GM19328 (cell line): ENCODE measurements around the gene LSM3.

ENCODE experiments used
- ATAC-seq: cut with Tn5 transposase; IDR thresholded peaks from one replicate; pipeline ENCODE4 v1.9.1; 2021; ENCODE audit warnings: mild to moderate bottlenecking, moderate library complexity; ENCODE audit not compliant: unreplicated experiment

LSM3 gene

GRCh38 chr3:14188041-14188754, 9.6 kb downstream of the LSM3 start:
- ATAC-seq: no peak

- ATAC-seq: no peak
Observed at GRCh38 chr3:14194865-14195264, 16.2 kb downstream of the LSM3 start.

DNA sequence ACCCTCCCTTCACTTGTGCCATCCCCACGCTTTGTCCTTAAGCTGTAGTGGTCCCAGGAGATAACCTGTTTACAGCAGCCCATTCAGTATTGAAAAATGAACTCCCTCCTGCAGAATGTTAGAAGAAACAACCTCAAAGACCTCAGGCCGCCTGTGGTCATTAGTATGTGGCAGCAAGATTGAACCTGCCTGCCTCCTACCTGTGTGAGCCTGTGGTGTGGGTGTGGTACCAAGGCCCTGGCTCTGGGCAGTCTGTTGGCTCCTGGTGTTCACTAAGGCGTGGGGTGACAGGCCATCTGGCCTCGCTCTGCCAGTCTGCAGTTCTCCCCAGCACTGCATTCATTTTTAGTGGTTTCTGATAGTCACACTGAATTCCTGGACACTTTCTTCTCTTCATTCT, 21.0 kb downstream of the LSM3 start:
- no peak for ATAC-seq

DNA sequence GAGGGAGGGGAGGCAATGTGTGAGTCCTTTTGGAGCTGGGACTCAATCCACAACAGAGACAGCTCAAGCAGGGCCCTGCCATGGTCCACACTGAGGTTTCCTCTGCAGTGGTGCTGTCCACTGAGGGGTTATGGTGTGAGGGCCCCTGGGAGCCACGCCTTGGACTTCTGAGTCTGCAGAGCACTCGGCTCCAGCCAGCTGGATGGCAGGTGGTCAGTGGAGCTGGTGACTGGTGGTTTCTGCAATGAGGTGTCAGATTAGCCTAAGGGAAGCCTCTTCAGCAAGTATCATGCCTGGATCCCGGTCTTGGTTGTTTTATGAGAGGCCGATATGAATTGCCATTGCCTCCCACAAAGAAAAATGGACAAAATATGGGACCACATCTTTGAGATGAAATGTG, 21.7 kb downstream of the LSM3 start:
- ATAC-seq: no peak

- no peak for ATAC-seq
Observed at GRCh38 chr3:14200841-14201240, 22.2 kb downstream of the LSM3 start.

- no peak for ATAC-seq
Observed at GRCh38 chr3:14201940-14202684, 23.5 kb downstream of the LSM3 start.

- ATAC-seq: no peak
Observed at GRCh38 chr3:14202874-14203520, 24.4 kb downstream of the LSM3 start.

- ATAC-seq: no peak
Observed at GRCh38 chr3:14203521-14204079, 25.0 kb downstream of the LSM3 start.

DNA sequence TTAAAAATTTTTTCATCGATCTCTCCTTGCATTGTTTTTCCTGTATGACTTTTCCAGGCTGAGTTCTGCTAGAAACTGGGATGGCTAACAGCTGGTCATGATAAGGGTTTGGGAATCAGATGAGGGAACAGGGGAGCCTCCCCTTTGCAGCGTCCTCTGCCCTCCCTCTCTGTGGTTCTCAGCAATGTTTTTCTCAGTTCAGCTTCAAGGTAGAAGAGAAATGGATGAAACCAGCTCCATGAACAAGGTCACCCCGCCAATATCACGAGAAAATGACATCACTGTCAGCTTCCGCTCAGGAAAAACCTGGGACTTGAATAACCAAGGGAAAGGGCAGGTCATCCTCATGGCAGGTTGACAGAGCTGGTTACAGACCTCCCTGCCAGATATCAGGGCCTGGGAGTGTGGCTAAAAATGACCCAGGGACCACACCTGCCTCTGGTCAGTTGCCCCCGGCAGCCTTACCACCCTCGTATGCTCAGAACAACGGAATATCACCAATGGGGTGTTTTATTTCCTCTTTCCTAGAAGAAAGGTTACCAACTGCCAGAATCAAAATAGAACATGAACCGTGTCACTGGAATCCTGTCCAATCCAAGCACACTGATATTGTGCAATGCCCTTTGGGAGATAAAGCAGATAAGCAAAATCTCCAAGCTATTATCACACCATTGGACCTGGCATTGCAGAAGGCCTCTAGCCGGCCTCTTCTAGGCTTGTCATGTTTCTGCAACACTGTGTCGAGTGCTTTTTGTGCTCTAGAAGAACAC, 26.1 kb downstream of the LSM3 start:
- ATAC-seq: no peak

DNA sequence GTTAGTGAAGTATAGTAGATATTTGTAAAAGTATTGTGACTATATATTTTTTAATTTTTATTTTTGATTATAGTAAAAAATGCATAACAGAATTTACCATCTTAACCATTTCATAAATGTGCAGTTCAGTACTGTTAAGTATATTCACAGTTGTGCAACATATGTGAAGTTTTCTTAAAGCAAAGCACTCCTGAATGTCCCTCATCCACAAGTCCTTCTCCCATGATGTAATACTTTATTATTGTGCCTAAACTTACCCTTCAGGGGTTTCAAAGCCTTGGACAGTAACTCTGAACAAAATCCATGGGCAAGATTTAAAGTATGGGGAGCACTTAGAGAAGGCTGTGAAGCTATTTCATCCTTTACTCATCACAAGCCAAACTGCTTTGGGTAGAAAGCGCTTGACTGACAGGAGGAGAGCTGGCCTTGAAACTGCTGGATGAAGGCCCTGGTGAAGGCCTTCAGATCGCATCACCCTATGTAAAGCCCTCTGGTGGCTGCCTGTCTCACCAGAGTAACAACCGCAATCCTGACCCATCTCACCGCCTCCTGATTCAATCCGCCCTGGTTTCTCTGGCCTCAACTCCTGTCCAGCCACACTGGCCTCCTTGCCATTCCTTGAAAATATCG, 28.0 kb downstream of the LSM3 start:
- no peak for ATAC-seq

GRCh38 chr3:14208168-14208567, 29.6 kb downstream of the LSM3 start:
- no peak for ATAC-seq

DNA sequence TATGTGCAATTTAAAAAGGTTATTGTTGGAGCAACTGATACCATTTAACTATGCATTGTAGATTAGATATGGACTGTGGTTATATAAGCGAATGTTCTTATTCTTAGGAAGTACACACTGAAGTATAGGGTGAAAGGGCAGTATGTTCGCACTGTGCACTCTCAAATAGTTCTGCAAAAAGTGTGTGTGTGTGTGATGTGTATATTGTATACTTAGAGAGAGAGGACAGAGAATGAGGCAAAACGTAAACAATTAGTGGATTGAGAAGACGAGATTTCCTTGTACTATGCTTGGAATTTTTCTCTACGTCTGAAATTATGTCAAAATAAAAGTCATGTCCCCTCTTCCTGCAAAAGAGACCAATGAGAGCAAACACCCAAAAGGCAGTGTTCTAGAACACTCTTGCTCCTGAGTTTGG, 30.4 kb downstream of the LSM3 start:
- no peak for ATAC-seq

DNA sequence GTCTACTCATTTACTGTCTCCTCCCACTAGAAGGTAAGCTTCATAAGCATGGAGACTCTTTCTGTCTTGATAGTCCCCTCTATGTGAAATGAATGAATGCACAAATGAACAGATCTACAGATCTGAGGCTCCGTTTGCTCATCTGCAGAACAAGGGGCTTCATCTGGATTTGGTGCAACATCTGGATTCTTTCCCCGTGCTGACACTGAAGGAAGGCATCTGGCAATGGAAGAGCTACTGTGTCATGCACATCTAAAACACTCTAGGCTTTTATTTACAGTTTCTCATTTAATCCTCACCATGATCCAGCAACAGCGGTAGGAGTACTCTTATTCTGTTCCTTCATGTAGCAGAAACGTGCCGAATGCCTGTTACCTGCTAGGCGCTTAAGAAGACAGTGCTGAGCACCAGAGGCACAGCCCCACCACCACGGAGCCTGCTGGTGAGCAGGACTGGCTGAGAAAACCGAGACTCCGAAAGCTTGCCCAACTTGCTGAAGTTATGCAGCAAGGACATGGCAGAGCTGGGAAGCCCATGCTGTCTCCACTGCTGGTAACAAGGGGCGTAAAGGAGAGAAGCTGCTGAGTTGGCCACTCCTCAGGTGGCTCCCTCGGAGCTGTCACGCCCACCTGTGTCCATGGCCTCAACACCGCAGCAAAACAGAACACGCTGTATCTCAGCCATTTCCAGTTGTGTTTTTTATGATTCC, 31.1 kb downstream of the LSM3 start:
- no peak for ATAC-seq

GRCh38 chr3:14210290-14210688, 31.7 kb downstream of the LSM3 start:
- no peak for ATAC-seq

DNA sequence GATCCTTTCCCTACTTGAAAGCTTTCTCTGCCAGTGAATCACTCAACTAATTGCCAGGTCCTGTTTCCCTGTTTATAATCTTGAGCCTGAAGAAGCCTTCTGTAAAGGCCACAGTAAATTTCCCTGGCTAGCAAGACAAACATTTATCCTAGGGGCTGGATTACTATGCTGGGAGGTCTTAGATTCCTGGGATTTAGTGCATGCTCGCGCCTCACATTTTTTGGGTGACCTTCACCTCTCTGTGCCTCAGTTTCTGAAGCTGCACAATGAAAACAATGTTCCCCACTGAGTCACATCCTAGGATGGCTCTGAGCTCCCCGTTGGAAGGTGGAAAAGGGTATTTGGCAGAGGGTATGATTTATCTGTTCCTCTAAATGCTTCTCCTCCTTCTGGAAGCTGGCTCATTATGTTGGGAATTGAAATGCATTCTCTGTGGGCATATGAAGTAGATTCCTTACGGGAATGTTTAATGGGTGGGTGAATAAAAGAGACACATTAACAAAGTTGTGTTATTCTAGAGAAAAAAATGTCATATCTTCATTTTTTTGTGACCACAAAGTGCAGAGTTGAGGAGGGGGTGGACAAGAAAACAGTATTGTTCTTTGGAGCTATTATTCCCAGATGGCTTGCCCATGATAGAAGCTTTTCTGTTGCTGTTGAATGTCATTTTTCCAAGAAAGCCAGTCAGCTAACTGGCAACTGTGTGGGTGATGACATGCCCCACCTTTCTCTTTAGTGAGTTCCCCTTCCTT, 32.4 kb downstream of the LSM3 start:
- no peak for ATAC-seq

- ATAC-seq: no peak
Observed at GRCh38 chr3:14211621-14212020, 33.0 kb downstream of the LSM3 start.

- ATAC-seq: no peak
Observed at GRCh38 chr3:14212032-14212431, 33.4 kb downstream of the LSM3 start.

- no peak for ATAC-seq
Observed at GRCh38 chr3:14213066-14213774, 34.6 kb downstream of the LSM3 start.

DNA sequence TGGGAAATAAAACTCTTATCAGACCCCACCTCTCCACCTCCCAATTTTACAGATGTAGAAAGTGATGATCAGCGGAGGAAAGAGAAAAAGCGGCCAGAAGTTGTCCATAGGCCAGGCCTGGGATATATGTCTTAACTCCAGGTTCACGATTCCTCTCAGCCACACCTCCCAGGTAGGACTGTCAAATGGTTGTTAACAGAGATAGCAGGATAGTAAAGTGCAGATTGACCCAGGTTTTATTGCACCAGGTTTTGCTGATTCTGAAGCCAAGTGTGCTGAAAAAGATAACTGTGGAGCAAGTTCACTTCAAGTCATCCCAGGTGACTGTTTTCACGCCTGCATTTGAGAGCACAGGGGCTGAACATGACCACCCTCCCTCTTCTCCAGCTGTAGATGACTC, 36.1 kb downstream of the LSM3 start:
- ATAC-seq: no peak
